GM19372 (cell line): ENCODE results near the gene SLC5A2.
A peak's percentile ranks its signal among the peaks of the same experiment; 100 is the strongest.
"Not testable (repeated sequence)": the region's sequence is repeated elsewhere in the genome, so short reads cannot be mapped to it uniquely, and the experiment has no call there.

Experiments used
- ATAC-seq: cut with Tn5 transposase; IDR thresholded peaks from one replicate; pipeline ENCODE4 v1.9.1; 2021; ENCODE audit warnings: mild to moderate bottlenecking, low read depth, moderate library complexity; ENCODE audit not compliant: unreplicated experiment

SLC5A2 gene

DNA sequence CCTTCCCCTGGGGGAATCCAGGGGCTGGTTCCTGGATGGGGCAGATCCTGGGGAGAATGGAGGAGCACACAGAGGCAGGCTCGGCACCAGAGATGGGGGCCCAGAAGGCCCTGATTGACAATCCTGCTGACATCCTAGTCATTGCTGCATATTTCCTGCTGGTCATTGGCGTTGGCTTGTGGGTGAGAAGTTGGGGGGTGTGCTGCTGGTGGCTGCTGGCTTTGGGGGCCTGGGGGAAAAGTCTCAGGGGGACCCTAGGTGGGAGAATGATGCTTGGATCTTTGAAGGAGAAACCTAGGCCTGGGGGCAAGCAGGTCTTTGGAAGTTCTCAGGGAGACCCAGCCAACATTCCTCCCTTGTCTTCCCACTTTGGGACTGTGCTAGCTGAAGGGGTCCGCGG, at the start of gene SLC5A2:
Gene SLC5A2 (plus strand): TSS at position 43 of the 400 bp plus-strand sequence. CDS start 14 bp downstream, at position 57.
- no peak for ATAC-seq

DNA sequence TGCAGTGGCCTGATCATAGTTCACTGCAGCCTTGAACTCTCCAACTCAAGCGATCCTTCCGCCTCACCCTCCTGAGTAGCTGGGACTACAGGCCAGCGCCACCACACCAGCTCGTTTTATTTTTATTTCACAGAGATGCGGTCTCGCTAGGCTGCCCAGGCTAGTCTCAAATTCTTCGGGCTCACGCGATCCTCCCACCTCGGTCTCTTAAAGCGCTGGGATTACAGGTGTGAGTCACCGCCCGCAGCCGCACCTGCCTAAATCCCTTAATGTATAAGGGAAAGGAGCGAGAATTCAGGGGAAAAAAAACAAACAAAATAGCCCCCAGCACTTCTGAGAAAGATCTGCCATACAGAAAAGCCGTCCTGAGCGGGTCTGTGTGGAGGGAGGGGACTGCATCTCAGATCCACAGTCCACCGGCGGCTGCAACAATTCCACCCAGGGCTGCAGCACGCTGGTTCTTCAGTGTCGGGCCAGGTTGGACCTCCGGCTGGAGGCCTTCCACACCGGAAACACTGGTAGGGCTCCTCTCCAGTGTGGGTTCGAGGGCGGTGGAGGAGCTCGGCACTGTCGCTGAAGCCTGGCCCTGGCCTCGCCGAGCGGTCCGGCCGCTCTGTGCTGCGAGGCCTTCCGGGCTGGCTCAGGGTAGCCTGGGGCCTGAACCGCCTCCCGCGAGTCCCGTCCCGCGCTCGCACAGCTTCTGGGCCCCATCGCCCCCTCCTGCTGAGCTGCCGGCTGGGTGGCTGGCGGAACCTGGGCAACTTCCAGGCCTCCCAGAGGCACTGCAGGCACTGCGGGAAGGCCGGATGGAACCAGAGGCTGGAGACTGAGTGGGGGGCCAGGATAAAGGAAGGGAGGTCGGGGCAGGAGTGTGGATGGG, 47.3 kb upstream of the SLC5A2 start:
- no peak for ATAC-seq

DNA sequence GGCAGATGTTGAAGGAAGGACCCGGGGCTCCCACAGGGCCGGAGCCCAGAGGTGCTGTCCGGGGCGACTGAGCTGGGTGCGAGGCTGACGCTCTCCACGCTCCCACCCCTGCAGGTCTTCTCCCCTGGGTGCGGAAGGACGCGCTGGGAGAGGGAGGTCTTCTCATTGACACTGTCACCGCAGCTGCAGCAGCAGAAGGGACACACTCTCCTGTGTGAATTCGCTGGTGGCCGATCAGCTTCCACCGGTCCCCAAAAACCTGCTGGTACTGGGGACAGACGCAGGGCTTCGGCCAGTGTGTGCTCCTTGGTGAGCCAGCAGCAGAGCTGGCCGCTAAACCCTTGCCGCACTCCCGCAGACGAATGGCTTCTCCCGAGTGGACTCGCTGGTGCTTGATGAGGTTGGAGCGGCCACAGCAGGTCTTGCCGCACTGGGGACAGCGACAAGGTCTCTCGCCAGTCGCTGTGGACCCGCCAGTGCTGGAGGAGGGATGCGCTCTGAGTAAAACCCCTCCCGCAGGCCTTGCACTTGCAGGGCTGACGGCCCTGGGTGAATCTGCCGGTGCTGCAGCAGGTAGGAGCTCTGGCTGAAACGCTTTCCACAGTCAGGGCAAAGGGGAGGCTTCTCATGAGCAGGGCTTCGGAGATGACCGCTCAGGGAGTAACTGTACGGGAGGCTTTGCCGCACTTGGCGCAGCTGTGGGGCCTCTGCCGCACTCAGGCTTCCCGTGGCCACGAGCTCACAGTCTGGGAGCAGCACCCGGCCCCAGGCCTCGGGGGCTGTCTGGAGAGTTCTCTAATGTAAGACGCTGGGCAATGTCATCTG, 46.5 kb upstream of the SLC5A2 start:
- ATAC-seq, result no peak

DNA sequence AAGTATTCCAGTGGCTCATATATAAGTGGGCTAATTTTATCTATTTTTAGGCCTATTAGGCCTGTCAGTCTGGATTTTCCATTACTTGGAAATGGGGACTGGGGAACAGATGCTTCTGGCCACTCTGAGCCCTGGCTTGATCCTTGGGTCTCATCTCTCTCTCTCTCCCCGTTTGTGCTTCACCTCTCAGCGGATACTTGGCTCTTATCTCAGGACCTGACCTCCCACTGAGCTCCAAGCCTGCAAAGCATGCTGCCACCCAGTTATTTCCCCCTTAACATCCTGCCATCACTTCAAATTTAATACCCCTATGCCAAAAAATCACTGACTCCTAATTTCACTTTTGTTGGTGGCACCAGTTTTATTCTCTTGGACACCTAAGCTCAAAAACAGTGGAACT, 44.5 kb upstream of the SLC5A2 start:
- no peak for ATAC-seq

DNA sequence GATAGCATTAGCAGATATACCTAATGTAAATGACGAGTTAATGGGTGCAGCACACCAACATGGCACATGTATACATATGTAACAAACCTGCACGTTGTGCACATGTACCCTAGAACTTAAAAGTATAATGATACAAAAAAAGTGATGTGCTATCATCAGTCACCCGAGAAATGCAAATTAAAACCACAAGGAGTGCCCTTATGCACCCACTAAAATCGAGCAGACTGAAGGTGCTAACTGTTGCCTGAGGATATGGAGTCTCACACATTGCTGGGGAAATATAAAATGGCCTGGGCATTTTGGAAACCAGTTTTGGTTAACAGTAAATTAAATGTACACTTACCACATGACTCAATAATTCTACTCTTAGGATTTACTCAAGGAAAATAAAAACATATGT, 43.9 kb upstream of the SLC5A2 start:
- not testable (repeated sequence) for ATAC-seq

DNA sequence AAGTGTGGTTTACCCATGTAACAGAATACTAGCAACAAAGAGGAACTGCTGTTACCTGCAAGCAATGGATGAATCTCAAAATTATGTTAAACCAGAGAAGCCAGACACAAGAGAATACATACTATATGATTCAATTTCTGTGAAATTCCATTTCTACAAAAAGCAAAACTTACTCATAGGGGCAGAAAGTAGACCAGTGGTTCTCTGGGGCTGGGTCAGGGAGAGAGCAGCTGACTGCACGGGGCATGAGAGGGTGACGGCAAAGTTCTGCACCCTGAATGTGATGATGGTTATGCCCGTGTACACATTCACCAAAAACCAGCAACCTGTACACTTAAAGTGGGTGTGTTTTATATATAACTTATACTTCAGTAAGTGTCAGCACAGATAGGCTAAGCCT, 43.4 kb upstream of the SLC5A2 start:
- ATAC-seq, result no peak

DNA sequence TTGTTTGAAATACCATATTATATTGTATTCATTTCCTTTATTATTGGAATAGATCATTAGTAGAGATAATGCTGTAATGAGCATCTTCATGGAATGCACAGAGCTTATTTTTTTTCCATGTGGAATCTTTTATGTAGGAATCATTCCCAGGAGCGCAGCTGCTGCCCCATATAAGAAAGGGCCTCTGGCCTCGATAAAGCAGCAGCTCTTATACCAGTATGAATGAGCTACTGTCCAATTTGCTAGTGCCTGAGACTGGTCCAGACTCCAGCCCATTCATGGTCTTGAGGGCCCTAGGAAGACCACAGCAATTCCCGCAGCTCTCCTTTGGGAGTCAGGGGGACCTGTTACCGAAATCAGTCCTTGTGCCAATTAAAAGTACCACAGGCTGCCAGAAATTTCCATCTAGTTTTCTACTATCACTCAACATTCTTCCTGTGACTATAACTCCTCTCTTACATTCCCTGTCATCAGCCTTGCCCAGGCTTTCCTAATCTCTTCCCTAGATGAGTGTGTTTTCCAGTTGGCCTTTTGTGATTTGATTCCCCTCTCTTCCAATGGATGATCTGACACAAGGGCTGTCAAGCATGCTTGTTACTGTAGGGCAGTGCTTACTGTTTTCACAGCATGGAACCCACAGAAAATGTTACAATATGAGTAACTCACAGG, 42.3 kb upstream of the SLC5A2 start:
- no peak for ATAC-seq

DNA sequence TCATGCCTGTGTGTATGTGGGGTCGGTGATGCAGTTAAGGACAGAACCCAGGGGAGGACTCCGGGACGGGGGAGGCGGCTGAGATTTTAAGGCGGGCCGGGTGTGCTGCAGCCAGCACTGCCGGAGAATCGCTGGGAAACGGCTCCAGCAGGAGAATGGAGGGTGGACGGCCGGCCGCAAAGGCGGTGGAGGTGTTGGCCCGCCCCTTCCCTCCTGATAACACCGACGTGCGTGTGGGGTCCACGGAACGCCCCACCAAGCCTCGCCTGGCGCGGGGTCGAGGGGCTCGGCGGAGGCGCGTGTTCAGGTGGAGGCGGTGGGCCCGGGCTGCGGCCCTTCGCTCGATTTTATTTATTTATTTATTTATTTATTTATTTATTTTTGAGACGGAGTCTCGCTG, 41.0 kb upstream of the SLC5A2 start:
- no peak for ATAC-seq

DNA sequence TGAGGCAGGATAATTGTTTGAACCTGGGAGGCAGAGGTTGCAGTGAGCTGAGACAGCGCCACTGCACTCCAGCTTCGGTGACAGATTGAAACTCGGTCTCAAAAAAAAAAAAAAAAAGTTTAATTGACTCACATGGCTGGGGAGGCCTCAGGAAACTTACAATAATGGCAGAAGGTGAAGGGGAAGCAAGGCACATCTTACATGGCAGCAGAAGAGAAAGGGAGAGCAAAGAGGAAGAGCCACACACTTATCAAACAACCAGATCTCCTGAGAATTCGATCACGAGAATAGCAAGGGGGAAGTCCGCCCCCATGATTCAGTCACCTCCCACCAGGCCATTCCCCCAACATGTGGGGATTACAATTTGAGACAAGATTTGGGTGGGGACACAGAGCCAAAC, 37.0 kb upstream of the SLC5A2 start:
- ATAC-seq, result not testable (repeated sequence)

DNA sequence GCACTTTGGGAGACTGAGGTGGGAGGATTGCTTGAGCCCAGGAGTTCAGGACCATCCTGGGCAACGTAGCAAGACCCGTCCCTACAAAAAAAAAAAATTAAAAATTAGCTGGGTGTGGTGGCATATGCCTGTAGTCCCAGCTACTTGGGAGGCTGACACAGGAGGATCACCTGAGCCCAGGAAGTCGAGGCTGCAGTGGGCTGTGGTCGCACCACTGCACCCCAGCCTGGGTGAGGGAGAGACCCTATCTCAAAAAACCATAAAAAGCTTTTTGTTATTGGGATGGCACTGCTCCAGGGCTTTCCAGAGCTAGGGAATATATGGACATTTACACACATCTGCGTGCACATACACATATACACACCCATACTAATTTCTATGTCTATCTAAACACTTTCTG, 31.7 kb upstream of the SLC5A2 start:
- ATAC-seq, result no peak

DNA sequence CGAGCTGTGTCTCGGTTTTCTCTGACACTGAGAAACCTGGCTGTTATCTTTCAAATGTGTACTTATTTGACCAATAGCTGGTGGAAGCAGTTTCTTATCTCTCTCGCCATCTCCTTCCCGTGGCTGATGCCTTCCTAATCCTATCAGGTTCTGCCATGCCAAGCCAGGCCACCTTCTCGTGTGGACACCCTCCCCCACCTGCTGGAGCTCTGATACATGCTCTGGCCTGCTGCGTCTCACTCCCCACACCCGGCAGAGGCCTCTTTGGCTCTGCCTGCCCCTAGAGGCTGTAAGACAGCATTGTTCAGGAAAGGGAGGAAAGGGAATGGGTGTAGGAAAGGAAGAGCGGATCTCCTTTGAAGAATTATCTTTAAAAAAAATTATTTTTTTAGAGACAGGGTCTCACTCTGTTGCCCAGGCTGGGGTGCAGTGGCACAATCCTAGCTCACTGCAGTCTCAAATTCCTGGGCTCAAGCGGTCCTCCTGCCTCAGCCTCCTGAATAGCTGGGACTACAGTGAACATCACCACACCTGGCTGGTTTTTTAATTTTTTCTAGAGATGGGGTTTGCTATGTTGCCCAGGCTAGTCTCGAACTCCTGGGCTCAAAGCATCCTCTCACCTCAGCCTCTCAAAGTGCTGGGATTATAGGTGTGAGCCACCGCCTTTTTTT, 31.1 kb upstream of the SLC5A2 start:
- no peak for ATAC-seq

DNA sequence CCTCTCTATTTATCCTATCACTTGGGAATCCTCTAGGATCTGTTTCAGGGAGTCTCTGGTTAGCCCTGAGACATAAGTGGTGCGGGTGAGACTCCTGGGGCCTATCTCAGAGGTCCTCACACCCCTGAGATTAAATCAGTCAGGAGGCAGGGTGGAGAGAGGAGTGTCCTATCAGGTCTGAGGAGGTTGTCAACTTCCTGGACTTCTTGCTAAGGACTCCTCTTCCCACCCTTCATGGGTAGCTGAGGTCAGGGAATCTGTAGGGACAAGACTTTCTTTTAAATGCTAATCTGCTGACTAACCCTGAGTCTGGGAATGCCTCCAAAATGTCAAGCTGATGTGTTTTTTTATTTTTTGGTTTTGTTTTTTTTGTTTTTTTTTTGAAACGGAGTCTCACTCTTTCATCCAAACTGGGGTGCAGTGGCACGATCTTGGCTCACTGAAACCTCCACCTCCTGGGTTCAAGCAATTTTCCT, 30.3 kb upstream of the SLC5A2 start:
- ATAC-seq, result no peak

DNA sequence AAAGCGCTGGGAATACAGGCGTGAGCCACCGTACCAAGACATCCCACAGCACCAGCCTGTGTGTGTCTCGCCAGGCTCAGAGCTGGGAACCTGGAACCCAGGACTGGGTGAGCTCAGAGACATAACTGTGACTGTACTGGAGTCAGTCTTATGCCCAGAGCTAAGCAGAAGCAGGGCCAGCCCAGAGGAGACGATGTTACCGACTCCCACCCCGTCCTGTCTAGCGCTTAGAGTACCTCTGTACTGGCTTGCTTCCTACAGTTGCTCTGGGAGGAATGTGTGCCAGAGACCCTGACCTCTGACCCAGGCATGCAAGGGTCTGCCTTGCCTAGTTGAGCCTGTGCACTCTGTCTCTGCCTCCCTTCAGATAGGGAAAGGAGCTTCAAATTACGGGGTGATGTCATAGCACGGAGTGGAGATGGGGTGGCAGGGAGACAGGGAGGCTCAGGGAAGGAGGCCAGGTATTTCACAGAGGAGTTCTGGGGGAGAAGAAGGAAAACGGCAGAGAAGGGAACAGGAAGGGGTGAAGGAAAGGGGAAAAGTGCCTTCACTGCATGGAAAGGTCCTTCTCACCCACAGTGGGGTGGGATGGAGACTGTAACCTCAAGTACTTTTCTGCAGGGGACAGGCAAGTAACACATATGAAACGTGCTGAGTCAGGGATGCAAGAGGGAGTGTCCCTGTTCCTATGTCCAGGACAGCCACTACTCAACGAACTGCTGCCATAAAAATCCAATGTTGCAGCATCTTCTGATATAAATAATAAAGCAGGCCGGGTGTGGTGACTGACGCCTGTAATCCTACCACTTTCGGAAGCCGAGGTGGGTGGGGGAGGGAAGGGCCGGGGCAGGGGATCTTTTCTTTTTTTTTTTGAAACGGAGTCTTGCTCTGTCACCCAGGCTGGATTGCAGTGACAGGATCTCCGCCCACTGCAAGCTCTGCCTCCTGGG, 29.4 kb upstream of the SLC5A2 start:
- ATAC-seq, result no peak

DNA sequence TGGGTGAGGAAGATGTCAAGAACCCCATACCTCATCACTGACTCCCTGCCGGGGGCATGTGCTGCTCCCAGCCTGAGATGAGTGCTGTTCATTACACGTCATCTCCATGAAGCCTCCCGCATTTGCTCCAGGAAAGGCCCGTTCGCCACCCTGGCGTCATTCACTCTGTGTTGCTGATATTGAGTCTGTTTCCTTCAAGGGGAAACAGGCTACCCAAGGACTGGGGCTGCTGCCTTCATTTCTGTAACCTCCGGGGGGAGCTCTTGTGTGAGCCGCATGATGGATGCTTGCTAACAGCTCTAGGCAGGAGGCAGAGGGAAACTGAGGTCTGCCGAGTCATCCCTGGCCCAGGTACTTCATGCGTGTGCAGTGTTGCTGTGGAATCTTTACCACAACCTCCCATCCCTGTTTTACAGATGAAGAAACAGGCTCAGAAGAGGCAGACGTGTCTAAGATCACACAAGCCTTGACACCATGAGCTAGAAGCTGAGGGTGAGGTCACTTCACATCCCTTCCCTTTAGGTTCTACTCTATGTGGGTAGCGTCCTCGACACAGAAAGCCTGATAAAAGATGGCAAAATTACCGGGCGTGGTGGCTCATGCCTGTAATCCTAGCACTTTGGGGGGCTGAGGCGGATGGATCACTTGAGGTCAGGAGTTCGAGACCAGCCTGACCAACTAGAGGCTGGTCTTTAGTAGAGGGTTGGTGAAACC, 27.2 kb upstream of the SLC5A2 start:
- ATAC-seq, result no peak

DNA sequence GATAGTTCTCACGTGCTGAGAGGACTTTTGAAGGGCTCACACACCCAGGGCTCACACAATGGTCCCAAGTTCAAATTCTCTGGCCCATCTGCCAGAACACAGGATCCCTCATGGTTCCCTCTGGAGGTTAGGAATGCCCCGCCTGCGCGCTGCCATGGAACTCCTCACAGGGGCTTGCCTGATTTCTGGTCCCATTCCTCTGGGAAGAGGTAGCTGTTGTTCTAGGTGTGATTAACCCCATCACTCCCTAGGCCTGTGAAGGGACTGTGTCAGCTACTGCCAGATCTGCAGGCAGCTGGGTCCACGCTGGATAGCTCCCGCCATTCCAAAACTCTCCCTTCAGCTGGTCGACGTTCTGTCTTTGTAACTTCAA, 25.9 kb upstream of the SLC5A2 start:
- ATAC-seq, result no peak

DNA sequence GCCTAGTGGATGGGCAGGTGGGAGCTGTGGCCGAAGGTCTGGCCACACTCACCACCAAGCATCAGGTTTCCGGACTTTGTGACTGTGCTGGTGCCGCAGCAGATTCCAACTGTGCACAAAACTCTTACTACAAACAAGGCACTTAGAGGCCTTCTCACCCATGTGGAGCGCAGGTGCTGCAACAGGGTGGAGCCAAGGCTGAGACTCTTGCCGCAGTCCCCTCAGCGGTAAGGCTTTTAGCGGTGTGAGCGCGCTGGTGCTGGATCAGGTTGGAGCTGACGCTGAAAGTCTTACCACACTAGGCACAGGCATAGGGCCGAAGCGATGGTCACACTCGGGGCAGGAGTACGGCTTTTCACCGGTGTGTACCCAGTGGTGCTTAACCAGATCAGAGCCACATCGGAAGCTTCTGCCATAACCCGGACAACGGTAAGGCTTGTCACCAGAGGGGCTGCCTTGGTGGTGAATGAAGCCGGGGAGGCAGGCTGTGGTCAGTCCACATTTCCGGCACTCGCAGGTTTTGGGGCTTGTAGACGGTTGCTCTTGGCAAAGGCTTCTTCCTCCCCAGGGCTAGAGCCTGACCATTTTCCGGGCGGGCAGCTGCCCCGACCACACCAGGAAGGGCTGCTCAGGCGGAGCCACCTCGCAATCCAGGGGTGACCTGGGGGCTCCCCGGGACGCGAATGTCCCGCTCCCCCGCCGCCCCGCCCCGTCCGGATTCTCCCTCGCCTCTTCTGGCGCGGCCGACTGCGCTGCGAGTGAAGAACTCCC, 24.7 kb upstream of the SLC5A2 start:
- ATAC-seq, result no peak

DNA sequence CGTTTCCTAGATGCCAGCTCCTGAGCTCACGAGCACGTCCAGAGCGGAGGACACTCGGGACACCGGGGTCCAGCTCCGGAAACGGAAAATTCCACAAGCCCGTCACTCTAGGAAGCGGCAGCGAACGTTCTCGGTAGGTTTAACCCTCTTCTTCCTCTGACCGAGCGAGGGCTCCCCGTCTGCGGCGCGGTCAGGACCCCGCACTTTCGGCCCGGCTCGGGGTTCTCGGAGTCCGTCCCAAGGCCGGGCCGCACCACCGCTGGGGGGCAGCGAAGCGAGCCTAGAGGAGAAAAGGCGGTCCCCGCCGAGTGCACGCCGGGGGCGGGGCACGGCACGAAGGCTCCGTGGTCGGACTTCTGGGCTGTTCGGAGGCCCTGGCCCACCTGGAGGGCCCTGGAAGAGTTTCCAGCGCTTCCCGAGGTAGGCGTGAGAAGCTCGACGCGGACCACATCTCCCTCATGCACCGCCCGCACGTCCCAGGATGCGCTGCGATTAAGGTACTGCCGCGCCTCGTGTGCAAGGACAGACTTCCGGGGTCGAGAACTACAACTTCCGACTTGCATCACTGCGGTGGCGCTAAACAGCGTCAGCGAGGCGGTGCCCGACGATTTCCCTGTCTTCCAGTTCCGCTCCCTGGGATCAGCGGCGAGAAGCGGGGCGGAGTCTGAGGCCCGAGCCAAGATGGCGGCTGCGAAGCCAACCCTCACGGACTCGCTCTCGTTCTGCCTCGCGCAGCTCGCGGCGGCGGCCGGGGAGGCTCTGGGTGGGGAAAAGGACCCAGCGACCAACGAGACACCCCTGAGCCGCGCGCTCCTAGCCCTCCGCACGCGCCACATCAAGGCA, 23.9 kb upstream of the SLC5A2 start, which contains the start of gene ARMC5:
Gene ARMC5 (plus strand): TSS at position 658 of the 843 bp plus-strand sequence. CDS start 24 bp downstream, at position 682.
- ATAC-seq, result peak; percentile 63
